GM19395 (cell line): ENCODE measurements around the gene SMC6.
A peak's percentile ranks its signal among the peaks of the same experiment; 100 is the strongest.

Experiments
- ATAC-seq: cut with Tn5 transposase; IDR thresholded peaks from one replicate; pipeline ENCODE4 v1.9.1; 2021; ENCODE audit warnings: mild to moderate bottlenecking, moderate library complexity; ENCODE audit not compliant: unreplicated experiment

Gene SMC6

DNA sequence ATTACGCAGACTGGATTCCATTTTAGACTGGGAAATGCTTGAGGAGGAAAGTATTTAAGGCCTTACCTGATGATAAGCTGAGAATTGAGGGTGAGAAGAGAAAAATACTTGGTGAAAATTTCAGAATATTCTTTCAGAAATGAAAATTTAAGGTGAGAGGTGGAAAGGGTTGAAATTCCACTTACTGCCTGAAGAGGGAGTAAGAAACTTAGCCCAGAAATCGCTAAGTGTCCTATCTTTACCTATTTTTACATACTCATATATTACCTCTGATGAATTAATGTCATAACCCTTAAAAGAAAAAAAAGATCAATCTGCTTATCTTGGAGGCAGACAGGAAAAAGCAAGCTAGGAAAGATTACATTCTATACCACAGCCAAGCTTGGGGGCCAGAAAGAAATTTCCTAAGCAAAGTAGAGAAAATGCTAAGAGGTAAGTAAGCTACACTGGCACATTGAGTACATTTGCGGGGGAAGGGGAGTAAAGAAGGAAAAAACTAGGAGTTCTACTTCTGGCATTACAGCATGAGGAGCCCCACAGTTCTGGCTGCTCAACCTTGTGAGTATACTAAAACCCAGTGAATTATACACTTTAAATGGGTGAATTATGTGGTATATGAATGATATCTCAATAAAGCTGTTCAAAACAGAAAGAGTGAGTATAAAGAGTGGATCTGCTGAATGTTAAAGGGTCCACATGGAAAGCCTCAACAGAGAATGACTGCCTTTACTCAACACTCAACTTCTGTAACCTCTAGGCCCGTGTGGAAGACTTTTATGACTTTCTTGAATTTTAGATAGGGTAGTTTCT is 33.8 kb downstream of the SMC6 start:
- ATAC-seq, result peak; percentile 81

DNA sequence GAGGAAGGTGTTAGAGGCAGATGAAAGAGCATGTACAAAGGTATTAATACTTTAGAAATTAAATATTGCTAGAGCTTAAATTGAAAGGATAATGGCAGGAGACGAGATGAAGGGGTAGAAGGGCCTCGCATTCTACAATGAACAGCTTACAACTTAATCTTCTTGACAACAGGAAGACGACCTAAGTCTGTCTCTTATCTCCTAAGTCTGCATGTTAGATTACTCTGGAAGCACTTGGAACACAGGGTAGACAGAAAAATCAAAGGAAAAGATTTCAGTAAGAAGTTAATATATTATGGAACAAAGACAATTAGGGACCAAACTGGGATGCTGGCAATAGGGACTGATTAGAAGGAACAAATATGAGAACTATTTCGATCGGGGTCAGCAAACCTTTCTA is 34.9 kb downstream of the SMC6 start:
- ATAC-seq, result no peak

DNA sequence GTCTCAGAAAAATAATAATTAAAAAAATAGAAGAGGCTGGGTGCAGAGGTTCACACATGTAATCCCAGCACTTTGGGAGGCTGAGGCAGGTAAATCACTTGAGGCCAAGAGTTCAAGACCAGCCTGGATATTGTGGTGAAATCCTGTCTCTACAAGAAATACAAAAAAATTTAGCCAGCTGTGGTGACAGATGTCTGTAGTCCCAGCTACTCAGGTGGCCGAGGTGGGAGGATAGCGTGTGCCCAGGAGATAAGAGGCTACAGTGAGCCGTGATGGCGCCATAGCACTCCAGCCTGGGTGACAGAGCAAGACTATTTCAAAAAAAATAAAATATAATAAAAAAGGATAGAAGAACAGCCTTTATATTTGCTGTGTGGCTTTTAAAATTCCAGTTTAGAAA is 35.9 kb downstream of the SMC6 start:
- ATAC-seq, result no peak

- ATAC-seq, result no peak
These were observed 40.3 kb downstream of the SMC6 start for GRCh38 chr2:17713291-17713690.

DNA sequence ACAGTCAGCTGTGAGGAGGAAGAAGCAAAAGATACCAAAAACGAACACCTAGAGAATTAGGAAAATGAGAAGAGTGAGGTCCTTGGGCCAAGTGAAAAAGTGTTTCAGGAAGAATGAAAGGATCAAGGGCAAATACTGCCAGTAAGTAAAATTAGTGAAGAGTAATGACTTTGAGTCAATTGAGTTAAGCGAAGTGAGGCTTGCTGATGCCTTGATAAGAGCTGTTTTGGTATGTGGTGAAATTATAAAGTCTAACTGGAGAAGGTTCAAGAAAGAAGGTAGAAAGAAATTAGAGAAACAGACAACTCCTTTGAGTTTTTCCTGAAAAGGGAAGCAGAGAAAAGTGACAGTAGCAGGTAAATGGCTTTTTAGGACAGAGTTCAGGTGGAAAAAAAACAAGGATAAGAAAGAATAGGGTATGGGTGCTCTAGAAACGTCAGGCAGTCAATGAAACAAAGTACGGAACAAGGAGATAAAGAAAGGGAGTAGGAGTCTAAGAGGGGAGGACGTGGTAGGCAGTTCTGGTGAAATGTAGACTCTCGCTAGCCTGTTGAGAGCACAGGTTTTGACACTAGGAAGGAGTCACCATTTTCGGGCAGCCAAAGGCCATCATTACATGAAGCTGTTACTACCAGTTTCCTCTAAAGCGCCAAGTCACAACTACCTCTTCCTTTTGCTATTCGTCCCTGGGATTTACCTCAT is 42.9 kb downstream of the SMC6 start:
- ATAC-seq, result no peak

DNA sequence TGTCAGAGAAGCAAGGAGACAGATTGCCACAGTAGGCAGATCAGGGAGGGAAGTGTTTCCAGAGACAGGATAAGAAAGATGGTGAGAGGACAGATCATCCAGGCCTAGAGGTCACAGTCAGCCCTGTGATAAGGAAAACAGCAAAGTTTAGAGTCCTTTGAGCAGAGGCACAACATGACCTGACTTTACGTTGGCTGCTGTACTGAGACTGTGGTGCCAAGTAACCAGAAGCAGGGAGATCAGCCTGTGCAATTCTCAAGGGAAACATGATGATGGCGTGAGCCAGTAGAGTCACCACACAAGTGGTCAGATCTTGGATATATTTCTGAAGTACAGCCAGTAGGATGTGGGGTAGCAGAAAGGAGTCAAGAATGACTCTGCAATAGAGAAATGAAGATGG is 43.7 kb downstream of the SMC6 start:
- no peak for ATAC-seq

- no peak for ATAC-seq
These were observed 45.1 kb downstream of the SMC6 start for GRCh38 chr2:17708501-17708900.

- ATAC-seq, result no peak
These were observed 46.8 kb downstream of the SMC6 start for GRCh38 chr2:17706845-17707244.

GRCh38 chr2:17690776-17691175 is 62.8 kb downstream of the SMC6 start:
- ATAC-seq, result no peak

DNA sequence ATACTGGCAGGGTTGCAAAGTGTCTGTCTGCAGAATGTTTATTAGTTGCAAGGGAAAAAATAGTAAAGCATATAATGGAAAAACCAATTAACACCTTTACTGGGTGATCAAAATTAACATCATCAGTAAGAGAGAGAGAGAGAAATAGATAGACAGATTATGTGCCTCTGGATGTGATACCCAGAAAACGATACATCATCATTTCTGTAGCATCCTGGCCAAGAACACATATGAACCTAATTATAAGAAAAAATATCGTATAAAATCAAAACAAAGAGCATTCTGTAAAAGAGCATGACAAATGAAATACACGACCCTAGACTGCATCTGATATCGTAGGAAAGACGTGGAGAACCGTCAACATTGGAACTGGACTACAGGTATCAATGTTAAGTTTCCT is 64.6 kb downstream of the SMC6 start:
- no peak for ATAC-seq

DNA sequence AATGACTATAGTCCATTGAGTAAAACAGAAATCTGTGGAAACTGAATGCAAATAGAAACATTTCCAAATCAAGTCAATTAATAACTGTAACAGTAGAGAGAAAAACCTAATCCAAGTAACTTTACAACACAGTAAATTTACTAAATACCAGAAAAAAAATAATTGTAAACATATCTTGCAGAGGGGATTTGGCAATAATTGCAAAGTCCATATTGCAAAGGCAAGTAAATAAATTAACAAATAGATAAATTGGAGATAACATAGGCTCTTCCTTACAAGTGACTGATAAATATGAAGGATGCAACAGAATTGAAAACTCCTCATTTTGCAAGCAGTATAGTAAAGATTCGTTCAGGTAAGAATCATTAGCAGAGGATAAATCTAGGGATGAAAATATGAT is 65.0 kb downstream of the SMC6 start:
- no peak for ATAC-seq

DNA sequence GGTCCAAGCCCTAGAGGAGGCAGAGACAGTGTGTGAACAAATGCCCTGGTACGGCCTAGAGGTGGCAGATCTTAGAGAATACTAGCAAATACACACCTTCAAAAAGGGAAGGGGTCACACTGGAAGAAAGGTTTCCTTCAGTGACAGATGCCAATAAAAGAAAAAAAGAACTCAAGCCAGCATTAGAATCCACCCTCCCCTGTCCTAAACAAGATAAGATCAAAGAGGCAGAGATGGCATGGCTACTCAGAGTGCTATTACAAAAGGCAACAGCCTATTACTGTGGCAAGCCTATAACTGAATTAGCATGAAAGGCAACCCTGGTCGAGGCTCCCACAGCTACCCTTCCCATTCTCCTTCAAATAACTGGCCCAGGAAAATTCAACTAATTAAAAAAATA is 69.6 kb downstream of the SMC6 start:
- no peak for ATAC-seq

- no peak for ATAC-seq
These were observed 71.3 kb downstream of the SMC6 start for GRCh38 chr2:17682098-17682857.

DNA sequence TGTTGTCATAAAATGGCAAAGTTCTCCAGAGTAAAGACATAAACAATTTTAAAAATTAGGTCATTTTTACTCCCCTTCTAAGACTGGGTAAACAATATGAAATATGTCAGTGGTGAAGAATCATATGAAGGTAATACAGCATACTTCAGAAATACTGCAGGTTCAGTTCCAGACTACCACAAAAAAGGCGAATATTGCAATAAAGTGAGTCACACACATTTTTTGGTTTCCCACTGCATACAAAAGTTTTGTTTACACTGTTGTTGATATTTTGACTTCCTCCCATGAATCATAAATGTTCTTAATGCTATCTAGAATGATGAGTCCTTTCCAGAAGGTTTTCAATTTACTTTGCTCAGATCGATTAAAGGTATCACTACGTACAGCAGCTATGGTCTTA is 73.5 kb downstream of the SMC6 start:
- ATAC-seq, result no peak

- ATAC-seq, result no peak
These were observed 78.8 kb downstream of the SMC6 start for GRCh38 chr2:17674817-17675216.

- peak; percentile 51 for ATAC-seq
These were observed 80.9 kb downstream of the SMC6 start for GRCh38 chr2:17672583-17673317.

GRCh38 chr2:17667898-17668297 is 85.7 kb downstream of the SMC6 start:
- no peak for ATAC-seq

- no peak for ATAC-seq
These were observed 89.1 kb downstream of the SMC6 start for GRCh38 chr2:17664534-17664933.

- ATAC-seq, result no peak
These were observed 90.9 kb downstream of the SMC6 start for GRCh38 chr2:17662723-17663122.

- ATAC-seq, result no peak
These were observed 92.2 kb downstream of the SMC6 start for GRCh38 chr2:17661460-17661859.

DNA sequence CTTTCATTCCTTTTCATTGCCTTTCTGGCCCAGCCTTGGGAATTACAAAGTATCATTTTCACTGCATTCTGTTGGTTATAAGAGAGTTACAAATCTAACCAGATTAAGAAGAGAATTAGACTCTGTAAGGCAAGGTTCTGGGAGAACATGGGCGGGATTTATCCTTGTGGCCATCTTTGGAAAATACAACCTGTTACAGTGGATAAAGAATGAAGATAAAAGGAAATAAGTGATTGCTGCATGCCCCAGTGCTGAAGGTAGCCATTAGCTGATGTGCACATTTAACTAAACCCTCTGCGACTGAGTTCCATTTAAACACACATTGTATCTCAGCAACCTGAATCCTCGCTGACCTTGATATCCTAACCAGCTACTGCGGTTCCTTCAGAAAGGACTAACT is 93.4 kb downstream of the SMC6 start:
- ATAC-seq, result no peak
